Vagina (tissue), 2 donors: ENCODE measurements around the gene KIAA1671. TPM values are rescaled to one million over a fixed set of nuclear protein-coding genes. Genes with fewer than 3 reads are reported as not detected.

Source experiments
- DNase-seq, 2 donors: peaks; one replicate each; pipeline ENCODE4 v3.0.0-alpha.2; 2017; ENCODE audit errors: extremely low spot score in 2 of 2
- H3K27ac ChIP-seq: fragments of 200-600 bp; sonication (generic); one replicate; pipeline ENCODE4 v1.5.1; 2019
- H3K27me3 ChIP-seq: fragments of 200-600 bp; sonication (generic); one replicate; pipeline ENCODE4 v1.5.1; 2019
- H3K36me3 ChIP-seq, 2 donors: fragments of 200-600 bp; sonication (generic); one replicate each; pipeline ENCODE4 v1.5.1; 2017 to 2019
- H3K4me1 ChIP-seq: fragments of 200-600 bp; sonication (generic); one replicate; pipeline ENCODE4 v1.5.1; 2019
- H3K4me3 ChIP-seq, 2 donors: fragments of 200-600 bp; sonication (generic); 1 replicate in 1 of 2; 2 replicates in 1 of 2; pipeline ENCODE4 v1.5.1; 2016 to 2019
- H3K9me3 ChIP-seq: fragments of 200-600 bp; sonication (generic); one replicate; pipeline ENCODE4 v1.5.1; 2019
- POLR2A ChIP-seq, 2 donors: fragments of 450-650 bp; IDR thresholded peaks; one replicate each; pipeline ENCODE4 v1.6.1; 2017; ENCODE audit warnings: antibody characterized with exemption in 2 of 2, mild to moderate bottlenecking in 2 of 2, moderate library complexity in 2 of 2
- POLR2AphosphoS5 ChIP-seq, 2 donors: sonication (generic); formaldehyde crosslinking; IDR thresholded peaks; one replicate each; pipeline ENCODE4 v1.9.0; 2017; ENCODE audit warnings: antibody characterized with exemption in 2 of 2, mild to moderate bottlenecking in 2 of 2, low read depth in 1 of 2; ENCODE audit not compliant: insufficient read depth in 1 of 2
- intact Hi-C: fragments of 100-400 bp; cut with DNase I; formaldehyde crosslinking; loops from one replicate; pipeline ENCODE4 v1.15.1; 2023
- total RNA-seq: library from RNA; depleted of rRNA; stranded (reverse); fragments of >200 nt; gene quantifications from one replicate; pipeline ENCODE4 v1.2.3, GENCODE V29; 2016
- TF ChIP-seq, protein P1 (sequence below), 3 experiments: fragments of 450-650 bp in 2 of 3; fragments of 200-600 bp in 1 of 3; sonication (generic) in 1 of 3; IDR thresholded peaks; one replicate each; pipeline ENCODE4 v1.5.1; 2017 to 2019; ENCODE audit warnings: antibody characterized with exemption in 3 of 3, mild to moderate bottlenecking in 2 of 3, moderate library complexity in 2 of 3

Gene KIAA1671
- total RNA-seq, 1 donor from 2014 or later, result 54.0 TPM

DNA sequence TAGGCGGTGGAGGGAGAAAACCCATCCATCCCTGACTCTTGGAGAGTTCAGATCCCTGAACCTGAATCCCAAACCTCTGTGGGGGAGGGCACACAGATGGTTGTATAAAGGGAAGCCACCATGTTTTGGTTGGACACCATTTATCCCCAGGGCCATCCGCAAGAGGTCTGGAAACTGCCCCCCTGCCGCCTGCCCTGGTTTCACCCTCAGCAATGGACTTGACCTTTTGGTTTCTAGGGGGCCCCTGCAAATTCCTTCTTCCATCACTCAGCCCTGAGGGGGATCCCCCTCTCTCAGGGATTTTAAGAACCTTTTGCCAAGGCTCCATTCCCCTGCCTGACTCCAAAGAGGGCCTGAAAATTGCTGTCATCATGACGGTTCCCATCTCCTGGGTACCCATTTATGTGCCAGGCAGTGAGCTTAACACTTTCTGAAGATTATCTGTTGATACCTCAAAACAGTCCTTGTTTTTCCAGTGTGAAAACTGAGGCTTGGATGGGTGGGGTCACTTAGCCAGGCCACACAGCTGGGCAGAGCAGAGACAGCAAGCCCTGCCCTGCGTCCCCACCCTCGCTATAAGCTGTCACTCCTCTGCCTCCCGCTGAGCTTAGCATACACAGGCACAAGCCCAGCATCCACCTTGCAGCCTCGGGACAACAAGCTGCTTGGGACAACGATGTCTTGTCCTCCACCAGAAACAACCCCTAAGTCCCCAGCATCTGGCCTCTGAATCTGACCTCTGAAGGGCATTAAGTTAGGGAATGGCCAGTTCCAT lies 213.9 kb downstream of the KIAA1671 start:
- DNase-seq, result no peak
- H3K36me3 ChIP-seq, result no peaks in the 10 kb centered on the region
- peaks cover 18% of the 10 kb centered on the region for H3K4me1 ChIP-seq
- intact Hi-C loops, result no loop called here
- TF ChIP-seq POLR2A (IDR thresholded peaks at IDR 0.05), result no peak
- TF ChIP-seq, protein P1, sequence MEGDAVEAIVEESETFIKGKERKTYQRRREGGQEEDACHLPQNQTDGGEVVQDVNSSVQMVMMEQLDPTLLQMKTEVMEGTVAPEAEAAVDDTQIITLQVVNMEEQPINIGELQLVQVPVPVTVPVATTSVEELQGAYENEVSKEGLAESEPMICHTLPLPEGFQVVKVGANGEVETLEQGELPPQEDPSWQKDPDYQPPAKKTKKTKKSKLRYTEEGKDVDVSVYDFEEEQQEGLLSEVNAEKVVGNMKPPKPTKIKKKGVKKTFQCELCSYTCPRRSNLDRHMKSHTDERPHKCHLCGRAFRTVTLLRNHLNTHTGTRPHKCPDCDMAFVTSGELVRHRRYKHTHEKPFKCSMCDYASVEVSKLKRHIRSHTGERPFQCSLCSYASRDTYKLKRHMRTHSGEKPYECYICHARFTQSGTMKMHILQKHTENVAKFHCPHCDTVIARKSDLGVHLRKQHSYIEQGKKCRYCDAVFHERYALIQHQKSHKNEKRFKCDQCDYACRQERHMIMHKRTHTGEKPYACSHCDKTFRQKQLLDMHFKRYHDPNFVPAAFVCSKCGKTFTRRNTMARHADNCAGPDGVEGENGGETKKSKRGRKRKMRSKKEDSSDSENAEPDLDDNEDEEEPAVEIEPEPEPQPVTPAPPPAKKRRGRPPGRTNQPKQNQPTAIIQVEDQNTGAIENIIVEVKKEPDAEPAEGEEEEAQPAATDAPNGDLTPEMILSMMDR (IDR thresholded peaks at IDR 0.05), result no peak
- no peak for TF ChIP-seq POLR2AphosphoS5 (IDR thresholded peaks at IDR 0.05; ENCODE audit: insufficient read depth in 1 of 2, low read depth in 1 of 2)
- H3K4me3 ChIP-seq, result no peak overlapping the region
- H3K27ac ChIP-seq, result no peak overlapping the region
- no peaks in the 10 kb centered on the region for H3K27me3 ChIP-seq
- H3K9me3 ChIP-seq, result no peaks in the 10 kb centered on the region

DNA sequence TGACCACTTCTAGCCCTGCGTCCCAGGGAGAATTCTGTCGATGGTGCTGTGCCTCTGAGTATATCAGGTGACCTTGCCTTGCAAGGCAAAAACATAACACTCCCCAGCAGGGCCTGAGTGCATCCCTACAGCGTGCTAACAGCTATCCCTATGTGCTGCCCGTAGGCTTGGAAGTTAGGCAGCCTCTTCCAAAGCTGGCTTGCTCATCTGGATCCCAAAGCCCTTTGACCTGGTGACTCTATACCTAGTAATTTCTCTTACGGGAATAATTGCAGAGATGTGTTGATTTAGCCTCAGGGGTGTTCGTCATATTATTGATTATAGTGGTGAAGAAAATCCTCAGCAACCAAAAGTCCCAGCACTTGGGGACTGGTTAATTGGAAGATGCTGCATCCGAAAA lies 214.6 kb downstream of the KIAA1671 start:
- Histone ChIP-seq H3K27ac (no peak overlapping the region), H3K9me3 (no peaks in the 10 kb centered on the region), H3K27me3 (no peaks in the 10 kb centered on the region), H3K36me3 (no peaks in the 10 kb centered on the region), H3K4me1 (peaks cover 18% of the 10 kb centered on the region), H3K4me3 (no peak overlapping the region)
- intact Hi-C loops, result no loop called here
- DNase-seq, result no peak
- TF ChIP-seq POLR2AphosphoS5 (IDR thresholded peaks at IDR 0.05; ENCODE audit: insufficient read depth in 1 of 2, low read depth in 1 of 2) (no peak), POLR2A (IDR thresholded peaks at IDR 0.05) (no peak)
- TF ChIP-seq, protein P1 (IDR thresholded peaks at IDR 0.05), result no peak

DNA sequence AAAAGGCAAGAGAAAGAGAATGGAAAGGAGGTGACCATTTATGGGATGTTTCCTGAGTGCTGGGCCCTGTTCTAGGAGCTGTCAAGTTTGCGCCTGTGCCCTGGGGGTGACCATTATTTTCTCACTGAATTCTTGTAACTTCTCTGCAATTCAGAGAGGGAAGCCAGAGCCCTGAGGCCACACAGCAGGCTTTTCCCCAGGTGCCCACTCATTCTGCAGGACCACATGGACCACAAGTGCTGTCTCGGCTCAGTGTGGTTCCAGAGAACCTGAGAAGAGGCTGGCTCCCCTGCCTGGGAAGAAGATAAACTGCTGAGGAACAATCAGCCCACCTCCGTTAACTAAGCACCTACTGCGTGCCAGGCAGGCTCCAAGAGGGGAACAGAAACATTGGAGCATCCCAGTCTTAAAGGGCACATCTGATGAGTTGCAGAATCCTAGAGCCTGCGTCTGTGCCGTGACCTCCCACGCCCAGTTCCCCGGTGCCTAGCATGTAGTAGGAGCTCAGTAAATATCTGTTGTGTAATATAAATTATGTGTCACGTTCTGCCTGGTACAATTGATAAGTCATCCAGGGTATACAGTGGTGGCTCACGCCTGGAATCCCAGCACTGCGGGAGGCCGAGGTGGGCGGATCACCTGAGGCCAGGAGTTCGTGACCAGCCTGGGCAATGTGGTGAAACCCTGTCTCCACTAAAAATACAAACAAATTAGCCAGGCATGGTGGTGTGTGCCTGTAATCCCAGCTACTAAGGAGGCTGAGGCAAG lies 215.5 kb downstream of the KIAA1671 start:
- Histone ChIP-seq H3K27me3 (no peaks in the 10 kb centered on the region), H3K27ac (no peak overlapping the region), H3K4me1 (peaks cover 18% of the 10 kb centered on the region), H3K4me3 (no peak overlapping the region), H3K36me3 (no peaks in the 10 kb centered on the region), H3K9me3 (no peaks in the 10 kb centered on the region)
- intact Hi-C loops, result no loop called here
- DNase-seq, result no peak
- TF ChIP-seq POLR2AphosphoS5 (IDR thresholded peaks at IDR 0.05; ENCODE audit: insufficient read depth in 1 of 2, low read depth in 1 of 2) (no peak), POLR2A (IDR thresholded peaks at IDR 0.05) (no peak)
- TF ChIP-seq, protein P1 (IDR thresholded peaks at IDR 0.05), result no peak

DNA sequence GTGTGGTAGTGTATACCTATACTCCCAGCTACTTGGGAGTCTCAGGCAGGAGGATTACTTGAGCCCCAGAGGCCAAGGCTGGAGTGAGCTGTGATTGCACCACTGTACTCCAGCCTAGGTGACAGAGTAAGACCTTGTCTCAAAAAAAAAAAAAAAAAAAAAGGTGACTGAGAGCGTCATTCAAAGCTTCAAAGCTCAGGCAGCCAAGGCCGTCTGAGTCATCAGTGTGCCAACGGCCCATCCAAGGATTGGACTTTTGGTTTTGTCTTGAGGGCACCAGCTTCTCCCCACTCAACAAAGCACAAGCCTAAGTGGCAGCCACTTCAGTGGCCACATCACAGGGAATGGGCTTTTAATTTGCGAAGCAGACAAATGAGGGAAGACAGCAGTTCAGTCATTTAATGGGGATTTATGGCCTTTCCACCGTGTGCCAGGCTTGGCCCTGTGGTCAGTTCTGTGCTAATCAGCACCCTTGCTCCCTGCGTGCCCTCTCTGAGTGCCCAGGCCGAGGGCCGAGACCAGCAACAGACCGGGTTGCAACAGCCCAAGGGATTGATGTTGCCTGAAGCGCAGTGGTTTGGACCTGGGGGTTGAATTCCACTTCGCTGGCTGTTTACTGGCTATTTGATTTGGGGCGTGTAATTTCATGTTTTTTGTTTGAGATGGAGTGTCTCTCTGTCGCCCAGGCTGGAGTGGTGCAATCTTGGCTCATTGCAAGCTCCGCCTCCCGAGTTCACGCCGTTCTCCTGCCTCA lies 216.9 kb downstream of the KIAA1671 start:
- DNase-seq, result no peak
- Histone ChIP-seq H3K27me3 (no peaks in the 10 kb centered on the region), H3K27ac (no peak overlapping the region), H3K36me3 (peaks cover 0 to 2% of the 10 kb centered on the region in 2 donors), H3K9me3 (no peaks in the 10 kb centered on the region), H3K4me3 (no peak overlapping the region), H3K4me1 (peaks cover 15% of the 10 kb centered on the region)
- intact Hi-C loops, result no loop called here
- TF ChIP-seq, protein P1 (IDR thresholded peaks at IDR 0.05), result no peak
- TF ChIP-seq POLR2A (IDR thresholded peaks at IDR 0.05) (no peak), POLR2AphosphoS5 (IDR thresholded peaks at IDR 0.05; ENCODE audit: insufficient read depth in 1 of 2, low read depth in 1 of 2) (peak in 1 of 2 donors; percentile 26)
